Fibroblast of lung (primary cell): ENCODE measurements around the gene KCNQ1OT1. TPM values are rescaled to one million over a fixed set of nuclear protein-coding genes. Genes with fewer than 3 reads are reported as not detected.

Experiments used
- DNase-seq, 2 donors: peaks; one replicate each; pipeline versions ENCODE4 v3.0.0 to v3.0.0-alpha.2; 2010; ENCODE audit warnings: low read depth in 2 of 2
- H2AFZ ChIP-seq: 2 replicates; pipeline ENCODE4 v1.5.1; 2012; ENCODE audit warnings: low read length, control low read depth, inconsistent platforms
- H3K27ac ChIP-seq: 2 replicates; pipeline ENCODE4 v1.5.1; 2011; ENCODE audit warnings: low read length, control low read depth; ENCODE audit not compliant: insufficient read depth
- H3K27me3 ChIP-seq: 2 replicates; pipeline ENCODE4 v1.5.1; 2011; ENCODE audit warnings: mild to moderate bottlenecking, low read length; ENCODE audit not compliant: control insufficient read depth, insufficient read depth
- H3K36me3 ChIP-seq: 2 replicates; pipeline ENCODE4 v1.5.1; 2011; ENCODE audit warnings: low read length; ENCODE audit not compliant: control insufficient read depth, insufficient read depth
- H3K4me1 ChIP-seq: 2 replicates; pipeline ENCODE4 v1.5.1; 2011; ENCODE audit warnings: low read length; ENCODE audit not compliant: control insufficient read depth, insufficient read depth; ENCODE audit errors: extremely low read depth
- H3K4me2 ChIP-seq: 2 replicates; pipeline ENCODE4 v1.5.1; 2011; ENCODE audit warnings: low read length, control low read depth; ENCODE audit not compliant: insufficient read depth; ENCODE audit errors: extremely low read depth
- H3K4me3 ChIP-seq, 4 experiments: fragments of 200-600 bp in 1 of 4; sonication (generic) in 1 of 4; replicated peaks in 1 of 4; 2 replicates each; pipeline ENCODE4 v1.5.1; 2011 to 2016; ENCODE audit warnings: low read length in 4 of 4, low read depth in 3 of 4, mild to moderate bottlenecking in 3 of 4, control low read depth in 2 of 4, inconsistent platforms in 1 of 4, mixed read lengths in 1 of 4; ENCODE audit not compliant: insufficient read depth in 1 of 4; ENCODE audit errors: control extremely low read depth in 1 of 4
- H3K79me2 ChIP-seq: 2 replicates; pipeline ENCODE4 v1.5.1; 2012; ENCODE audit warnings: mild to moderate bottlenecking, low read length, inconsistent platforms; ENCODE audit not compliant: control insufficient read depth, insufficient read depth
- H3K9ac ChIP-seq: 2 replicates; pipeline ENCODE4 v1.5.1; 2011; ENCODE audit warnings: mild to moderate bottlenecking, low read length, control low read depth; ENCODE audit not compliant: insufficient read depth
- H3K9me3 ChIP-seq: 2 replicates; pipeline ENCODE4 v1.5.1; 2012; ENCODE audit warnings: low read depth, low read length; ENCODE audit not compliant: control insufficient read depth, insufficient read depth
- H4K20me1 ChIP-seq: 2 replicates; pipeline ENCODE4 v1.5.1; 2011; ENCODE audit warnings: low read length; ENCODE audit not compliant: control insufficient read depth, insufficient read depth; ENCODE audit errors: extremely low read depth
- EZH2 ChIP-seq: IDR thresholded peaks from 2 replicates; pipeline ENCODE4 v1.5.1; 2012; ENCODE audit warnings: low read length, control low read depth, mild to moderate bottlenecking; ENCODE audit errors: missing control alignments
- polyA plus RNA-seq, 2 donors: library from polyadenylated mRNA; depleted of rRNA in 1 of 2; stranded (reverse) in 1 of 2; unstranded in 1 of 2; fragments of >200 nt; gene quantifications; 2 replicates each; pipeline ENCODE4 v1.2.1, GENCODE V29; 2011 to 2012; ENCODE audit warnings: missing spikeins in 1 of 2
- total RNA-seq: library from RNA; depleted of rRNA; stranded (reverse); fragments of >200 nt; gene quantifications from 2 replicates; pipeline ENCODE4 v1.2.1, GENCODE V29; 2014
- TF ChIP-seq, protein P1 (sequence below), 2 donors: IDR thresholded peaks in 1 of 2; conservative IDR thresholded peaks in 1 of 2; 1 replicate in 1 of 2; 2 replicates in 1 of 2; pipeline ENCODE4 v1.5.1; 2011 to 2012; ENCODE audit warnings: low read length in 2 of 2, control low read depth in 1 of 2, inconsistent platforms in 1 of 2, low read depth in 1 of 2, mild to moderate bottlenecking in 1 of 2

The KCNQ1OT1 gene
- total and polyA plus RNA-seq, 2 donors (not counting 1 experiment from before 2014, with no cell fraction given) = 0.11 to 1.8 TPM

DNA sequence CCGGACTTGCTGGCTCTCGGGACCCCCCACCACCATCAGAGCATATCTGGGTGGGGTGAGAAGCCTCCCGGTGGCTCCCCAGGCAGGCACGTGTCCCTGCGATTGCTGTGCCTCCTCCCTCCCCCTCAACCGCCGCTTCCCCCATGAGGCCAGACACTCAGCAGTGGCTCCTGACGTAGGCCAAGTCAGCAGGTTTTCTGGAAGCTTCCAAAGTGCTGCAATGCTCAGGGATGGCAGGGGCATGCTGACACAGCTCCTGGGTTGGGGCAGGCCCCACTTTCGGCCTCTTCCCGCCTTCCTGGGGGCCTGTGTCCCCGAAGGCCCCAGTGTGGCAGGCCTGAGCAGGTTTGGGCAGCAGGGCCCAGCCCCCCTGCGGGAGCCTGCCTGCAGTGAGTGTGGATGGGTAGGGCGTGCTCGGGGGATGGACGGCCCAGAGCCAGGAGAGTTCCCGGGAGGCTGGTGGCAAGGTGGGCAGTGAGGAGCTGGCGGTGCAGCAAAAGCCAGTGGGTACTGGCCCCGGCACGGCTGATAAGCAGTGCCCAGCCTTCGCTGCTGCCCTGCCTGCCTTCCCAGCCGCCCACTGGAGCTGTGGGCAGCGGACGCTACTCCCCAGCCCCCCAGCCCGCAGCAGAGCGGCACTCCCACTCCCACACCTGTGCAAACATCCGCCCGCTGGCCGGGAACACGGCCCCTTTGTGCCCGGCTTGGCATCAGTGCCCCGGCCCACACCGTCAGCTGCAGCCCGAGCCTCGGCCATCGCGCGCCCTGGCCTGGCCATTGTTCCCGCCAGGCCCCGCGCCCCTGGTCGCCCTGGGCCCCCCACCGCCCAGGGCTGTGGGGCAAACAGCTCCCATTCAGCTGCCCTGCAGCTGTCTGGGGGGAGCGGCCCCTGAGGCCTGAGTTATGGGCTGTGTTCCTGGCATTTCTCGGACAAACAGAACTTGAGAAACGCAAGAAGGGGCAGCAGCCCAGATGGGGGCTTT, 125.0 kb downstream of the KCNQ1OT1 start:
- H3K36me3 ChIP-seq = no peaks in the 10 kb centered on the region
- H3K9me3 ChIP-seq = no peaks in the 10 kb centered on the region
- no peak overlapping the region for H3K9ac ChIP-seq
- no peak overlapping the region for H3K27ac ChIP-seq
- no peak overlapping the region for H2AFZ ChIP-seq
- no peaks in the 10 kb centered on the region for H4K20me1 ChIP-seq
- H3K4me2 ChIP-seq = no peak overlapping the region
- no peaks in the 10 kb centered on the region for H3K79me2 ChIP-seq
- TF ChIP-seq, protein P1, sequence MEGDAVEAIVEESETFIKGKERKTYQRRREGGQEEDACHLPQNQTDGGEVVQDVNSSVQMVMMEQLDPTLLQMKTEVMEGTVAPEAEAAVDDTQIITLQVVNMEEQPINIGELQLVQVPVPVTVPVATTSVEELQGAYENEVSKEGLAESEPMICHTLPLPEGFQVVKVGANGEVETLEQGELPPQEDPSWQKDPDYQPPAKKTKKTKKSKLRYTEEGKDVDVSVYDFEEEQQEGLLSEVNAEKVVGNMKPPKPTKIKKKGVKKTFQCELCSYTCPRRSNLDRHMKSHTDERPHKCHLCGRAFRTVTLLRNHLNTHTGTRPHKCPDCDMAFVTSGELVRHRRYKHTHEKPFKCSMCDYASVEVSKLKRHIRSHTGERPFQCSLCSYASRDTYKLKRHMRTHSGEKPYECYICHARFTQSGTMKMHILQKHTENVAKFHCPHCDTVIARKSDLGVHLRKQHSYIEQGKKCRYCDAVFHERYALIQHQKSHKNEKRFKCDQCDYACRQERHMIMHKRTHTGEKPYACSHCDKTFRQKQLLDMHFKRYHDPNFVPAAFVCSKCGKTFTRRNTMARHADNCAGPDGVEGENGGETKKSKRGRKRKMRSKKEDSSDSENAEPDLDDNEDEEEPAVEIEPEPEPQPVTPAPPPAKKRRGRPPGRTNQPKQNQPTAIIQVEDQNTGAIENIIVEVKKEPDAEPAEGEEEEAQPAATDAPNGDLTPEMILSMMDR (conservative IDR thresholded peaks at IDR 0.05 in 1 of 2, IDR thresholded peaks at IDR 0.05 in 1 of 2; ENCODE audit: low read depth in 1 of 2, low read length in 2 of 2) = no peak
- no peak for TF ChIP-seq EZH2
- no peaks in the 10 kb centered on the region for H3K4me1 ChIP-seq
- no peak overlapping the region for H3K4me3 ChIP-seq
- H3K27me3 ChIP-seq = no peaks in the 10 kb centered on the region
- no peak for DNase-seq

DNA sequence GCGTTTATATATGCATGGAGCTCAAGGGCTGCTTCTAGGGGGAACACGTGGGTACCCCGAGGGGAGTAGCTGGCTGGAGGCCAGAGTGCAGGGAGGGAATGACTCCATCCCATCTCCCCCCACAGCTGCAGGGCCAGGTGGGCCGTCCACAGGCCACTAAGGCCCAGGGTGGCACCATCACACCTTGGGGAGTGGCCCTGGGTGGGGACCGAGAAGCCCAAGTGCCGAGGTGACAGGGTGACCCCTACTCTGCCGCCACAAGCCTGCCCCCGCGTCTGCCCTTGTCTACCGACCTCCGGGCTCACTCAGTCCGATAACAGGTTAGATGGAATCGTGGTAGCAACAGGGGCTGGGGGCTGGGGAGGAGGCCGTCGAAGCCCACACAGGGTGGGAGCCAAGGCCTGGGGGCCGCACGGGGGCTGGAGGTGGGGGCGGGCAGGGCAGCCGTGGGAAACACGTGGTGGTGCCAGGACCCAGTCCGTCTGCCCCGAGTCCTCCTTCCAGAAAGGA, 125.7 kb downstream of the KCNQ1OT1 start:
- H3K4me3 ChIP-seq = no peak overlapping the region
- H4K20me1 ChIP-seq = no peaks in the 10 kb centered on the region
- DNase-seq = no peak
- no peaks in the 10 kb centered on the region for H3K9me3 ChIP-seq
- H3K36me3 ChIP-seq = no peaks in the 10 kb centered on the region
- H3K27me3 ChIP-seq = no peaks in the 10 kb centered on the region
- H3K4me1 ChIP-seq = no peaks in the 10 kb centered on the region
- no peaks in the 10 kb centered on the region for H3K79me2 ChIP-seq
- H3K9ac ChIP-seq = no peak overlapping the region
- TF ChIP-seq, protein P1 (conservative IDR thresholded peaks at IDR 0.05 in 1 of 2, IDR thresholded peaks at IDR 0.05 in 1 of 2; ENCODE audit: low read depth in 1 of 2, low read length in 2 of 2) = no peak
- no peak for TF ChIP-seq EZH2
- H2AFZ ChIP-seq = no peak overlapping the region
- H3K27ac ChIP-seq = no peak overlapping the region
- no peak overlapping the region for H3K4me2 ChIP-seq

DNA sequence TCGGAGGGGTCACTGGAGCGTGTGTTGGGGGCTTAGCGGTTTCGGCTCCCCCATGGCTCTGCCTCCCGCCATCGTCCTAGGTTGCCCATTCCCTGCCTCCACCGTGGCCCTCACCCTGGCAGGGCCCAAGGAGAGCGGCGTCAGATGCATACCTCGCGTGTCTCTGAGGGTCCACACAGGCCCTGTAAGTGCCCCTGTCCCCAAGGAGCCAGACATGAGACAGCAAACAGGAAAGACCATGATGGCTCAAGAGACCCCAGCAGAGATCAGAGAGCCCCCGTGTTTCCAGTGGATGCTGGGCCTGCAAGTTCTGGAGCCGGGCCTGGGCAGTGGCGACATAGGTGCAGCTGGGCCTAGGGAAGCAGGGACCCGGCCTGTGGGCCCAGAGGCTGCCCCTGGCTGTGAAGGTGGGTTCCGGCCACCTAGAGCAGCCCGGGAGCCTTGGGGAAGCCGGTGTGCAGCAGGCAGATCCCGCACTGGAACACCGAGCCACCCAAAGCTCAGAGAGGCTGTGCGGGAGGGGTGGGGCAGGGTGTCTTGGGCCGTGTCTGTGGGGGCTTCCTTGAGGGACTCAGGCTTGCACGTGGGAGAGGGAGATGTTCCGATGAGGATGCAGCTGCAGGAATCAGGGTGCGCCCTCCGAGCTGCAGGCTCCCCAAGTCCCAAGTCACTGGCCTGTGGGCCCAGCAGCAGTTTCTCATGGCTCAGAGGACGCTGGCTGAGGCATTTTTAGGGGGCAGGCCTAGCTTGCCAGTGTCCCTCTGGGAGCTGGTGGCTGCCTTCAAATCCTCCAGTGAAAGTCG, 126.4 kb downstream of the KCNQ1OT1 start:
- H3K79me2 ChIP-seq = no peaks in the 10 kb centered on the region
- TF ChIP-seq EZH2 = no peak
- TF ChIP-seq, protein P1 (conservative IDR thresholded peaks at IDR 0.05 in 1 of 2, IDR thresholded peaks at IDR 0.05 in 1 of 2; ENCODE audit: low read depth in 1 of 2, low read length in 2 of 2) = no peak
- H3K27ac ChIP-seq = no peak overlapping the region
- no peaks in the 10 kb centered on the region for H3K27me3 ChIP-seq
- no peak overlapping the region for H3K4me3 ChIP-seq
- H3K36me3 ChIP-seq = no peaks in the 10 kb centered on the region
- DNase-seq = no peak
- no peak overlapping the region for H3K4me2 ChIP-seq
- no peaks in the 10 kb centered on the region for H4K20me1 ChIP-seq
- no peaks in the 10 kb centered on the region for H3K4me1 ChIP-seq
- H3K9me3 ChIP-seq = no peaks in the 10 kb centered on the region
- H3K9ac ChIP-seq = no peak overlapping the region
- no peak overlapping the region for H2AFZ ChIP-seq
